SU-DHL-6 (cell line): Measurements from ENCODE around the gene SLC43A2.

Experiments
- EZH2phosphoT487 ChIP-seq: fragments of 200-600 bp; sonication (generic), shearing (Covaris generic); conservative IDR thresholded peaks from 2 replicates; pipeline ENCODE4 v1.6.1; 2018; ENCODE audit warnings: mild to moderate bottlenecking, antibody characterized with exemption, low read length, moderate library complexity, mixed read lengths
- TF ChIP-seq, protein P1 (sequence below): fragments of 200-600 bp; sonication (generic); IDR thresholded peaks from one replicate; pipeline ENCODE4 v1.5.1; 2017; ENCODE audit warnings: antibody characterized with exemption, mild to moderate bottlenecking, low read length, moderate library complexity; ENCODE audit not compliant: insufficient read depth, poor library complexity, severe bottlenecking

DNA sequence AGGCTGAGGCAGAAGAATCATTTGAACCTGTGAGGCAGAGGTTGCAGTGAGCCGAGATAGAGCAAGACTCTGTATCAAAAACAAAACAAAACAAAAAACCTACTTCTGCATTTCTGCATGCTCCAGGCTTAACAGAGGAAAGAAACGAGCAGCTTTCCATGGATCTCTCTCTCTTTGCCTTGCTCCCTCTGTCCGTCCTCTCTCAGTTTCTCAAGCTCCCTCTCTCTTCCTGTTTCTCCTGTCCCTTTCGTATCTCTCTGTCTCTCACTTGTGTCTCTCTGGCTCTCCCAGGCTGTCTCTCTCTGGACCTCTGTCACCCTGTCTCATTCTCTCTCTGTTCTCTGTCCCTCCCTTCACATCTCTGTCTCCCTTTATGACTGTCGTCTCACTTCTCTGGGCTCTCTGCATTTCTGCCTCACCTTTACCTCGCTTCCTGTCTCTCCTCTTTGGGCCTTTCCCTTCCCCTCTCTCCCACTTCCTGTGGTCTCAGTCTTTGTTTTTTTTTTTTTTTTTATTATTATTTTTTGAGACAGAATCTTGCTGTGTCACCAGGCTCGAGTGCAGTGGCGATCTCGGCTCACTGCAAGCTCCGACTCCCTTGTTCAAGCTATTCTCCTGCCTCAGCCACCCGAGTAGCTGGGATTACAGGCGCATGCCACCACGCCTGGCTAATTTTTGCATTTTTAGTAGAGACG, 62.0 kb downstream of the SLC43A2 start:
- TF ChIP-seq, protein P1, sequence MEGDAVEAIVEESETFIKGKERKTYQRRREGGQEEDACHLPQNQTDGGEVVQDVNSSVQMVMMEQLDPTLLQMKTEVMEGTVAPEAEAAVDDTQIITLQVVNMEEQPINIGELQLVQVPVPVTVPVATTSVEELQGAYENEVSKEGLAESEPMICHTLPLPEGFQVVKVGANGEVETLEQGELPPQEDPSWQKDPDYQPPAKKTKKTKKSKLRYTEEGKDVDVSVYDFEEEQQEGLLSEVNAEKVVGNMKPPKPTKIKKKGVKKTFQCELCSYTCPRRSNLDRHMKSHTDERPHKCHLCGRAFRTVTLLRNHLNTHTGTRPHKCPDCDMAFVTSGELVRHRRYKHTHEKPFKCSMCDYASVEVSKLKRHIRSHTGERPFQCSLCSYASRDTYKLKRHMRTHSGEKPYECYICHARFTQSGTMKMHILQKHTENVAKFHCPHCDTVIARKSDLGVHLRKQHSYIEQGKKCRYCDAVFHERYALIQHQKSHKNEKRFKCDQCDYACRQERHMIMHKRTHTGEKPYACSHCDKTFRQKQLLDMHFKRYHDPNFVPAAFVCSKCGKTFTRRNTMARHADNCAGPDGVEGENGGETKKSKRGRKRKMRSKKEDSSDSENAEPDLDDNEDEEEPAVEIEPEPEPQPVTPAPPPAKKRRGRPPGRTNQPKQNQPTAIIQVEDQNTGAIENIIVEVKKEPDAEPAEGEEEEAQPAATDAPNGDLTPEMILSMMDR: no peak
- TF ChIP-seq EZH2phosphoT487: no peak
